ENCODE measurements around the gene FOXC2.

Gene FOXC2

GRCh38 chr16:86618431-86619238 lies 52.0 kb downstream of the FOXC2 start:
- H3K36me3 ChIP-seq (replicated peaks): no peaks in the 10 kb centered on the region
- H3K27ac ChIP-seq: no peak overlapping the region
- no peak for DNase-seq
- TF ChIP-seq CTCF (IDR thresholded peaks at IDR 0.05; ENCODE audit: low read depth, low read length, missing control alignments): no peak
- no peaks in the 10 kb centered on the region for H3K27me3 ChIP-seq (replicated peaks)
- in situ Hi-C loops (cut with HindIII; ENCODE audit: low pct_ligation_motif_present, low sequenced_read_pairs): no loop called here
- no peak overlapping the region for H3K4me3 ChIP-seq (ENCODE audit: low read depth, low read length)
